ENCODE data around the gene ANP32A.

- peak in 1 of 2 donors; percentile 26 for TF ChIP-seq POLR2A (IDR thresholded peaks at IDR 0.05)
- no peak for TF ChIP-seq CTCF (IDR thresholded peaks at IDR 0.05)
Measured at GRCh38 chr15:68819495-68820294, 1.0 kb downstream of the ANP32A start.
